HepG2 (cell line): ENCODE measurements around the gene UBE2M. TPM values are rescaled to one million over a fixed set of nuclear protein-coding genes. Genes with fewer than 3 reads are reported as not detected.

Experiments used
- EP300 ChIP-seq, 3 experiments: sonication (generic) in 1 of 3; formaldehyde crosslinking in 1 of 3; IDR thresholded peaks; 2 replicates each; pipeline versions ENCODE4 v1.5.1 to v1.6.1; 2011 to 2020; ENCODE audit warnings: low read depth in 2 of 3, low read length in 2 of 3, borderline replicate concordance in 1 of 3, improper control_type of control experiment in 1 of 3, mild to moderate bottlenecking in 1 of 3, missing genetic modification reagents in 1 of 3, moderate library complexity in 1 of 3
- ETS1 ChIP-seq: sonication (generic); formaldehyde crosslinking; IDR thresholded peaks from 2 replicates; pipeline ENCODE4 v1.4.0; 2020; ENCODE audit warnings: missing genetic modification reagents
- FOXK1 ChIP-seq: sonication (generic); formaldehyde crosslinking; IDR thresholded peaks from 2 replicates; pipeline ENCODE4 v1.4.0; 2020; ENCODE audit warnings: low read depth, missing genetic modification reagents, borderline replicate concordance
- GATA4 ChIP-seq: sonication (generic); IDR thresholded peaks from 2 replicates; pipeline ENCODE4 v1.6.1; 2016; ENCODE audit warnings: antibody characterized with exemption, low read depth, borderline replicate concordance
- MXD1 ChIP-seq: sonication (generic); formaldehyde crosslinking; IDR thresholded peaks from 2 replicates; pipeline ENCODE4 v1.4.0; 2020; ENCODE audit warnings: mild to moderate bottlenecking, missing genetic modification reagents
- NR2F1 ChIP-seq, 2 experiments: fragments of 450-650 bp in 1 of 2; formaldehyde crosslinking in 1 of 2; IDR thresholded peaks; 2 replicates each; pipeline versions ENCODE4 v1.5.0 to v1.6.1; 2016 to 2020; ENCODE audit warnings: mild to moderate bottlenecking in 1 of 2, missing compliant biosample characterization in 1 of 2, missing genetic modification reagents in 1 of 2, moderate library complexity in 1 of 2
- PCBP1 ChIP-seq: fragments of 200-400 bp; formaldehyde crosslinking; IDR thresholded peaks from 2 replicates; pipeline ENCODE4 v1.6.1; 2017; ENCODE audit warnings: mild to moderate bottlenecking, low read depth, low read length, borderline replicate concordance
- REST ChIP-seq, 2 experiments: IDR thresholded peaks; 2 replicates each; pipeline ENCODE4 v1.6.1; 2011 to 2012; ENCODE audit warnings: low read length in 2 of 2, borderline replicate concordance in 1 of 2, low read depth in 1 of 2, mild to moderate bottlenecking in 1 of 2, moderate library complexity in 1 of 2
- SNAPC5 ChIP-seq: sonication (generic); formaldehyde crosslinking; IDR thresholded peaks from 2 replicates; pipeline ENCODE4 v1.8.1; 2023; ENCODE audit warnings: mild to moderate bottlenecking, missing genetic modification reagents, borderline replicate concordance
- YEATS2 ChIP-seq: sonication (generic); formaldehyde crosslinking; IDR thresholded peaks from 2 replicates; pipeline ENCODE4 v1.4.0; 2020; ENCODE audit warnings: missing genetic modification reagents, borderline replicate concordance
- ZNF18 ChIP-seq: sonication (generic); formaldehyde crosslinking; IDR thresholded peaks from 2 replicates; pipeline ENCODE4 v1.8.0; 2022; ENCODE audit warnings: mild to moderate bottlenecking, missing genetic modification reagents; ENCODE audit not compliant: insufficient replicate concordance
- ZNF253 ChIP-seq: sonication (generic); formaldehyde crosslinking; IDR thresholded peaks from 2 replicates; pipeline ENCODE4 v1.8.0; 2022; ENCODE audit warnings: mild to moderate bottlenecking, missing genetic modification reagents, borderline replicate concordance
- ZNF282 ChIP-seq: fragments of 450-650 bp; IDR thresholded peaks from 2 replicates; pipeline ENCODE4 v1.6.1; 2018; ENCODE audit not compliant: partially characterized antibody
- ZNF468 ChIP-seq: sonication (generic); formaldehyde crosslinking; IDR thresholded peaks from 2 replicates; pipeline ENCODE4 v1.8.0; 2022; ENCODE audit warnings: mild to moderate bottlenecking, moderate library complexity, missing genetic modification reagents
- ZNF574 ChIP-seq: sonication (generic); formaldehyde crosslinking; IDR thresholded peaks from 2 replicates; pipeline ENCODE4 v1.4.0; 2020; ENCODE audit warnings: missing genetic modification reagents
- ZNF589 ChIP-seq: sonication (generic); formaldehyde crosslinking; conservative IDR thresholded peaks from 2 replicates; pipeline ENCODE4 v1.8.0; 2022; ENCODE audit warnings: mild to moderate bottlenecking, moderate library complexity, missing genetic modification reagents
- polyA plus RNA-seq, 8 experiments: library from polyadenylated mRNA; depleted of rRNA in 3 of 8; stranded (reverse) in 7 of 8; unstranded in 1 of 8; fragments of >200 nt; fragmentation: Illumina TruSeq in 4 of 8; extraction: Trizol in 4 of 8; gene quantifications; 2 replicates each; pipeline versions ENCODE4 v1.2.1 to v1.2.3, GENCODE V29; 2011 to 2016; ENCODE audit warnings: low read depth in 4 of 8, missing spikeins in 1 of 8, mixed read lengths in 1 of 8; ENCODE audit not compliant: insufficient read depth in 1 of 8
- total RNA-seq, 5 experiments: library from RNA; depleted of rRNA; stranded (reverse); fragments of >200 nt; fragmentation: Illumina TruSeq; extraction: Trizol; gene quantifications; 2 replicates each; pipeline ENCODE4 v1.2.3, GENCODE V29; 2016; ENCODE audit warnings: low read depth in 1 of 5

UBE2M gene
- total and polyA plus RNA-seq, 2 of the 13 experiments (the other 11 are each of a cell fraction or from before 2014, with no cell fraction given): 36.2 to 50.3 TPM

GRCh38 chr19:58559275-58560006, 1.0 kb upstream of the UBE2M start (continued):
- TF ChIP-seq NR2F1 (CRISPR knock-in tag; IDR thresholded peaks at IDR 0.05): 0 out of 4 replicates have a peak, but pooled peaks of 1 of the 2 experiments have one; percentile 33
- TF ChIP-seq YEATS2: no peak; the same call in 1 of the 2 replicates
- TF ChIP-seq ZNF282: no peak
- TF ChIP-seq SNAPC5 (CRISPR knock-in tag): no peak
- TF ChIP-seq MXD1 (CRISPR knock-in tag): peak; percentile 95
- no peak for TF ChIP-seq ETS1 (CRISPR knock-in tag)
- TF ChIP-seq ZNF574 (CRISPR knock-in tag): no peak; the same call in 1 of the 2 replicates
- TF ChIP-seq REST (IDR thresholded peaks at IDR 0.05; ENCODE audit: borderline replicate concordance in 1 of 2, low read depth in 1 of 2, low read length in 2 of 2): peak in 1 of 2 experiments; percentile 42; a peak in 1 of 4 replicates
- TF ChIP-seq ZNF589: no peak
- TF ChIP-seq ZNF18 (CRISPR knock-in tag): no peak
- TF ChIP-seq ZNF253: no peak
- no peak; the same call in 1 of the 2 replicates for TF ChIP-seq ZNF468
- TF ChIP-seq EP300 (IDR thresholded peaks at IDR 0.05; ENCODE audit: low read depth in 2 of 2, low read length in 2 of 2): no peak; a peak in 1 of 4 replicates
- TF ChIP-seq EP300 (CRISPR knock-in tag; IDR thresholded peaks at IDR 0.05; ENCODE audit: borderline replicate concordance): no peak
- TF ChIP-seq PCBP1: 0 out of 2 replicates have a peak, but pooled peaks have one; percentile 33
- no peak for TF ChIP-seq FOXK1
- no peak; the same call in 1 of the 2 replicates for TF ChIP-seq GATA4
